Sigmoid colon (tissue), 4 donors: ENCODE data around the gene BSG.

ENCODE experiments used
- EP300 ChIP-seq, 4 donors: sonication (generic); formaldehyde crosslinking; IDR thresholded peaks; one replicate each; pipeline ENCODE4 v1.6.1; 2017; ENCODE audit warnings: antibody characterized with exemption in 4 of 4
- POLR2A ChIP-seq, 2 donors: fragments of 450-650 bp; IDR thresholded peaks; one replicate each; pipeline ENCODE4 v1.6.1; 2016; ENCODE audit warnings: antibody characterized with exemption in 2 of 2, mild to moderate bottlenecking in 2 of 2, moderate library complexity in 2 of 2
- TF ChIP-seq, protein P1 (sequence below), 4 experiments: fragments of 450-650 bp in 3 of 4; fragments of 200-600 bp in 1 of 4; IDR thresholded peaks; one replicate each; pipeline ENCODE4 v1.5.1; 2016 to 2019; ENCODE audit warnings: antibody characterized with exemption in 4 of 4, mild to moderate bottlenecking in 3 of 4, moderate library complexity in 2 of 4

DNA sequence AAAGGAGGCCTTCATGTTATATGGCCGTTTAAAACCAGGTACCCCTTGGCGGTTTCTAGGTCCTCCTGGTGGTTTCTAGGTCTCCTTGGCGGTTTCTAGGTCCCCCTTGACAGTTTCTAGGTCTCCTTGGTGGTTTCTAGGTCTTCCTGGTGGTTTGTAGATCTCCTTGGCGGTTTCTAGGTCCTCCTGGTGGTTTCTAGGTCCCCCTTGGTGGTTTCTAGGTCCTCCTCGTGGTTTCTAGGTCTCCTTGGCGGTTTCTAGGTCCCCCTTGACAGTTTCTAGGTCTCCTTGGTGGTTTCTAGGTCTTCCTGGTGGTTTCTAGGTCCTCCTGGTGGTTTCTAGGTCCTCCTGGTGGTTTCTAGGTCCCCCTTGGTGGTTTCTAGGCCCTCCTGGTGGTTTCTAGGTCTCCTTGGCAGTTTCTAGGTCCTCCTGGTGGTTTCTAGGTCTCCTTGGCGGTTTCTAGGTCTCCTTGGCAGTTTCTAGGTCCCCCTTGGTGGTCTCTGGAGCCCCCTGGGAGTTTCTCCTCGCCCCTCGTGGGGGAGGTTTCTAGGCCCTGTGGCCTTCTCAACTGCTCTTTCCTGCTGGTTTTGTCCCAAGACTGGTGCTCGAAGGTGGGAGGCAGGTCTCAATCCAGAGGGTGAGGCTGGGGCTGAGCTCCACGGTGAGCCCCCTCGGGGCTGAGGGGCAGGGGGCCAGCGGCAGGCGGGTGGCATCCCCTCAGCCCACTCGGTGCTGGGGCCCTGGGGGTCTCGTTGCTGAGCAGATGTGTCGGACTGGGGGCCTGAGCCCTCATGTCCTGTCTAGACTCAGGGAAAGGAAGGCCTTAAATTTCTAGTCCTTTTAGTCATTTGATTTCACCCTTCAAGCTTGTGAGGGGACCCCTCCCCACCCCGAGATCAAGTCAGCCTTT lies 25.3 kb downstream of the BSG start:
- TF ChIP-seq, protein P1, sequence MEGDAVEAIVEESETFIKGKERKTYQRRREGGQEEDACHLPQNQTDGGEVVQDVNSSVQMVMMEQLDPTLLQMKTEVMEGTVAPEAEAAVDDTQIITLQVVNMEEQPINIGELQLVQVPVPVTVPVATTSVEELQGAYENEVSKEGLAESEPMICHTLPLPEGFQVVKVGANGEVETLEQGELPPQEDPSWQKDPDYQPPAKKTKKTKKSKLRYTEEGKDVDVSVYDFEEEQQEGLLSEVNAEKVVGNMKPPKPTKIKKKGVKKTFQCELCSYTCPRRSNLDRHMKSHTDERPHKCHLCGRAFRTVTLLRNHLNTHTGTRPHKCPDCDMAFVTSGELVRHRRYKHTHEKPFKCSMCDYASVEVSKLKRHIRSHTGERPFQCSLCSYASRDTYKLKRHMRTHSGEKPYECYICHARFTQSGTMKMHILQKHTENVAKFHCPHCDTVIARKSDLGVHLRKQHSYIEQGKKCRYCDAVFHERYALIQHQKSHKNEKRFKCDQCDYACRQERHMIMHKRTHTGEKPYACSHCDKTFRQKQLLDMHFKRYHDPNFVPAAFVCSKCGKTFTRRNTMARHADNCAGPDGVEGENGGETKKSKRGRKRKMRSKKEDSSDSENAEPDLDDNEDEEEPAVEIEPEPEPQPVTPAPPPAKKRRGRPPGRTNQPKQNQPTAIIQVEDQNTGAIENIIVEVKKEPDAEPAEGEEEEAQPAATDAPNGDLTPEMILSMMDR (IDR thresholded peaks at IDR 0.05), result no peak
- TF ChIP-seq EP300 (IDR thresholded peaks at IDR 0.05) (no peak), POLR2A (IDR thresholded peaks at IDR 0.05) (no peak)
